Gastrocnemius medialis (tissue), 4 donors: ENCODE results near the gene TEX54. TPM values are rescaled to one million over a fixed set of nuclear protein-coding genes. Genes with fewer than 3 reads are reported as not detected.
"Not testable (repeated sequence)": the region's sequence is repeated elsewhere in the genome, so short reads cannot be mapped to it uniquely, and the experiment has no call there.

Experiments used
- ATAC-seq, 2 donors: fragments of 150-250 bp; one replicate each; pipeline ENCODE4 v1.9.1; 2016
- DNase-seq, 2 donors: peaks; one replicate each; pipeline ENCODE4 v3.0.0-alpha.2; 2019
- H3K27ac ChIP-seq, 4 donors: fragments of 200-600 bp; sonication (generic); 1 replicate in 1 of 4; 2 replicates in 3 of 4; pipeline ENCODE4 v1.5.1; 2016 to 2018; ENCODE audit warnings: mild to moderate bottlenecking in 2 of 4, moderate library complexity in 1 of 4
- H3K27me3 ChIP-seq, 3 donors: fragments of 200-600 bp; sonication (generic) in 2 of 3; 1 replicate in 1 of 3; 2 replicates in 2 of 3; pipeline versions ENCODE4 v1.5.1 to v1.6.0; 2016 to 2019; ENCODE audit warnings: mild to moderate bottlenecking in 1 of 3, moderate library complexity in 1 of 3
- H3K36me3 ChIP-seq, 2 donors: fragments of 200-600 bp; sonication (generic) in 1 of 2; one replicate each; pipeline ENCODE4 v1.5.1; 2017 to 2018
- H3K4me1 ChIP-seq, 2 donors: fragments of 200-600 bp; sonication (generic) in 1 of 2; one replicate each; pipeline ENCODE4 v1.5.1; 2016 to 2017; ENCODE audit warnings: mild to moderate bottlenecking in 2 of 2
- H3K4me3 ChIP-seq, 4 donors: fragments of 200-600 bp; sonication (generic) in 3 of 4; 1 replicate in 1 of 4; 2 replicates in 3 of 4; pipeline ENCODE4 v1.5.1; 2016 to 2019; ENCODE audit warnings: mild to moderate bottlenecking in 2 of 4
- H3K9me3 ChIP-seq, 3 donors: fragments of 200-600 bp; sonication (generic) in 2 of 3; 1 replicate in 1 of 3; 2 replicates in 2 of 3; pipeline ENCODE4 v1.5.1; 2016 to 2019
- POLR2A ChIP-seq, 2 donors: fragments of 450-650 bp; IDR thresholded peaks; one replicate each; pipeline ENCODE4 v1.6.1; 2017; ENCODE audit warnings: antibody characterized with exemption in 2 of 2, mild to moderate bottlenecking in 2 of 2, moderate library complexity in 2 of 2
- in situ Hi-C, 4 donors: fragments of 200-750 bp; cut with MboI; loops; one replicate each; pipeline versions ENCODE4 v1.15.0 to v1.8.0; 2017; ENCODE audit warnings: low sequenced_read_pairs in 4 of 4
- intact Hi-C: fragments of 100-400 bp; cut with DNase I; formaldehyde crosslinking; loops from one replicate; pipeline ENCODE4 v1.15.1; 2023; ENCODE audit warnings: low total_unique reads
- total RNA-seq, 4 donors: library from RNA; depleted of rRNA; stranded (reverse); fragments of >200 nt; gene quantifications; one replicate each; pipeline versions ENCODE4 v1.1.0 to v1.2.3, GENCODE V29; 2016
- TF ChIP-seq, protein P1 (sequence below), 5 experiments: fragments of 450-650 bp in 3 of 5; fragments of 200-600 bp in 2 of 5; sonication (generic) in 2 of 5; IDR thresholded peaks in 4 of 5; conservative IDR thresholded peaks in 1 of 5; 1 replicate in 4 of 5; 2 replicates in 1 of 5; pipeline ENCODE4 v1.5.1; 2016 to 2019; ENCODE audit warnings: antibody characterized with exemption in 5 of 5, mild to moderate bottlenecking in 3 of 5, moderate library complexity in 3 of 5

TEX54 gene
- total RNA-seq, 4 donors from 2014 or later: not detected

DNA sequence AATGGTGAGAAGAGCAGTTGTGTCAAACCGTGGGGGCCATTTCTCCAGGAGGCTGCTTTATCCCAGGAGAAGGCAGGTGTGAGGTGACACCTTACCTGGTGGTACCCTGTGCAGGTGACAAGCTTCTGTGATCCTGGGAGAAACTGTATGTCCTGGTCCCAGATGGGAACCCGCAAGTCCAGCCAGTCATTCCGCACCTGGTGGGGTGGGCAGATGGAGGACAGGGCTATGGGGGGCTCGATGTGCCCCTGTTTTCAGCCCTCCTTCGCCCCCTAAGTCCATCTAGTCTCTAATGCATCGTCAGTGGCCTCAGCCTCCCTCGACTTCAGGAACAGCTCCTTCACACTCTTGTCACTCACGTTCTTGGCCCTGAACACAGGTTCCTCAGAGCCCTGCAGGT lies 2.7 kb upstream of the TEX54 start:
- in situ Hi-C loops (no loop called here), intact Hi-C loops (no loop called here)
- Histone ChIP-seq H3K4me1 (peaks cover 25 to 33% of the 10 kb centered on the region in 2 donors), H3K9me3 (no peaks in the 10 kb centered on the region), H3K4me3 (no peak overlapping the region), H3K27me3 (no peaks in the 10 kb centered on the region), H3K27ac (no peak overlapping the region), H3K36me3 (peaks cover 0 to 34% of the 10 kb centered on the region in 2 donors)
- ATAC-seq (no peak), DNase-seq (no peak)
- TF ChIP-seq POLR2A (IDR thresholded peaks at IDR 0.05): no peak

DNA sequence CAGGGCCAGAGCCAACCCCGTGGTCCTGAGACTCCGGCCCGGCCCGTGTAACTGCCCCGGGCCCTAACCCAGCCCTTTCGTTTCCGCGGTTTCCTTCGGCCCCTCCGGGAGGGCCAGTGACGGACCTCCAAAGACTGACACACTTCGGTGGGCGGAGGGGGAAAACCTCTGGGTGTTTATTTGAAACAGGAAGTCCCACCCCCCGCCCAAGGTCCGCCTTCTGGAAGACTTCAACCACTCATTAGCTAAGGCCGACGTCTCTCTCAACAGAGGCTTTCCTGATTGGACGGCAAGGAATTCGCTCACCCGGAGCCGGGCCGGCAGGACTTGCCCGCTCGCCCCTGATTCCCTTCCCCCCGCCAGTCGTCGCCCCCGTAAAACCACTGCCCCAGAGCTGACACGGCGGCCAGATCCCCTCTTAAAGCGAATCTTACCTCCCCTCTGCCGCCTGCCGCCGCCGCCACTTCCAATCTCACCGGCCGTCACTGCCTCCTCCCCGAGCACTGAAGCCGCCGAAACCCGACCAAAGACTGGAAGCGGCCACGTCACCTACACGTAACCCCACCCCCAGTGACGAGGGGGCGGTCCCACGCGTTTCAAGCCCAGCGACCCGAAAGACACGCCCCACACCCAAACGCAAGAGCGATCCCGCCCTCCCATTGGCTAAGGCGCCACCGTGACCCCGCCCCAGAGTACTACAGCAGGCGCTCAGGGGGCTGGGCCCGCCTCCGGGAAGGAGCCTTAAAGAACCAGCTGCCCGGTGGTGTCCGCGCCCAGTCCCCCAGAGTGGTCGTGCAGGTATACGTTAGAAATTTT lies 913 bp downstream of the TEX54 start, which contains the start of gene STX5:
Gene STX5, minus strand, starts transcription at position 532 of the 816 bp plus-strand sequence. CDS start 808 bp downstream, outside the sequence.
- DNase-seq (peak; percentile 99), ATAC-seq (peak; percentile 95 to 96)
- peak; percentile 89 to 90 for TF ChIP-seq POLR2A (IDR thresholded peaks at IDR 0.05)
- TF ChIP-seq, protein P1, sequence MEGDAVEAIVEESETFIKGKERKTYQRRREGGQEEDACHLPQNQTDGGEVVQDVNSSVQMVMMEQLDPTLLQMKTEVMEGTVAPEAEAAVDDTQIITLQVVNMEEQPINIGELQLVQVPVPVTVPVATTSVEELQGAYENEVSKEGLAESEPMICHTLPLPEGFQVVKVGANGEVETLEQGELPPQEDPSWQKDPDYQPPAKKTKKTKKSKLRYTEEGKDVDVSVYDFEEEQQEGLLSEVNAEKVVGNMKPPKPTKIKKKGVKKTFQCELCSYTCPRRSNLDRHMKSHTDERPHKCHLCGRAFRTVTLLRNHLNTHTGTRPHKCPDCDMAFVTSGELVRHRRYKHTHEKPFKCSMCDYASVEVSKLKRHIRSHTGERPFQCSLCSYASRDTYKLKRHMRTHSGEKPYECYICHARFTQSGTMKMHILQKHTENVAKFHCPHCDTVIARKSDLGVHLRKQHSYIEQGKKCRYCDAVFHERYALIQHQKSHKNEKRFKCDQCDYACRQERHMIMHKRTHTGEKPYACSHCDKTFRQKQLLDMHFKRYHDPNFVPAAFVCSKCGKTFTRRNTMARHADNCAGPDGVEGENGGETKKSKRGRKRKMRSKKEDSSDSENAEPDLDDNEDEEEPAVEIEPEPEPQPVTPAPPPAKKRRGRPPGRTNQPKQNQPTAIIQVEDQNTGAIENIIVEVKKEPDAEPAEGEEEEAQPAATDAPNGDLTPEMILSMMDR (IDR thresholded peaks at IDR 0.05 in 4 of 5, conservative IDR thresholded peaks at IDR 0.05 in 1 of 5): no peak
- peaks cover 0 to 51% of the 10 kb centered on the region in 2 donors for H3K36me3 ChIP-seq
- H3K4me1 ChIP-seq: peaks cover 27 to 32% of the 10 kb centered on the region in 2 donors
- intact Hi-C loops: loop anchor here (1.0 to 2.0 kb wide), 4 partner anchors 9 to 49 kb away; partner anchors contain the start of genes SLC3A2 and TMEM179B
- H3K4me3 ChIP-seq: peak within 1 kb of the TSS; percentile 83 to 100 (median 94)
- H3K9me3 ChIP-seq: no peaks in the 10 kb centered on the region
- peak within 1 kb of the TSS; percentile 92 to 100 (median 96) for H3K27ac ChIP-seq
- in situ Hi-C loops: no loop called here
- H3K27me3 ChIP-seq: no peaks in the 10 kb centered on the region

DNA sequence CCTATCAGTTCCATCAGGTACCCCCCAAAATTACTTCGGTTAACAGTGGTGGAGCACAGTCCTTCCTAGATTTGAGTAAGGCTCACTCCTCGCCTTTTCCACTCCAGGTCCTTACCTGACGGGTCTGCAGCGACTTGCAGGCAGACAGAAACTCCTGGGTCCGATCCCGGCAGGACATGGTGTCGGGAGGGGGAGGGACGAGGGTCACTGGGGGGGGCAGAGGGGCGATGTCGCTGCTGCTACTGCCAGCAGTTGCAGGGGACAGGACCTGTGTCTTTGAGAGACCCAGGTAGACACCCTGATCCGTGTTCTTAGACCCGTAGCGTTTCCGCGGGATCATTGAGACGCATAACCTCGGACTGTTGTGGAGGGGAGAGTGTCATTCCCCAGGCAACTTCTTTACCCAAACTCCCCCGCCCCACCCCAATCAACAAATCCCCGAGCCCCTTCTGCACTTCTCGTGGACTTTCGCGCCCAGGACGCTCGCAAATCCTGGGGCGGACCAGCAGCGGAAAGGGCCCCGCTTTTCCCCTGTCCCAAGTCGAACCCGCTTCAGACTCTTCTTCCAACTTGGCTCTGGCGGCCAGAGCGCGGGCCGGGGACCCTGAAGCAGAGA lies 1.6 kb downstream of the TEX54 start:
- DNase-seq (no peak), ATAC-seq (no peak)
- intact Hi-C loops: loop anchor here (2.0 kb wide), 1 partner anchor 50 kb away; the partner anchor contains the start of gene SLC3A2
- H3K9me3 ChIP-seq: no peaks in the 10 kb centered on the region
- peaks cover 0 to 51% of the 10 kb centered on the region in 2 donors for H3K36me3 ChIP-seq
- no peak for TF ChIP-seq POLR2A (IDR thresholded peaks at IDR 0.05)
- TF ChIP-seq, protein P1 (IDR thresholded peaks at IDR 0.05 in 4 of 5, conservative IDR thresholded peaks at IDR 0.05 in 1 of 5): no peak
- peak overlapping the region; percentile 92 to 100 (median 96) for H3K27ac ChIP-seq
- no peaks in the 10 kb centered on the region for H3K27me3 ChIP-seq
- in situ Hi-C loops: no loop called here
- H3K4me3 ChIP-seq: peak overlapping the region; percentile 83 to 100 (median 94)
- H3K4me1 ChIP-seq: peaks cover 27 to 32% of the 10 kb centered on the region in 2 donors

DNA sequence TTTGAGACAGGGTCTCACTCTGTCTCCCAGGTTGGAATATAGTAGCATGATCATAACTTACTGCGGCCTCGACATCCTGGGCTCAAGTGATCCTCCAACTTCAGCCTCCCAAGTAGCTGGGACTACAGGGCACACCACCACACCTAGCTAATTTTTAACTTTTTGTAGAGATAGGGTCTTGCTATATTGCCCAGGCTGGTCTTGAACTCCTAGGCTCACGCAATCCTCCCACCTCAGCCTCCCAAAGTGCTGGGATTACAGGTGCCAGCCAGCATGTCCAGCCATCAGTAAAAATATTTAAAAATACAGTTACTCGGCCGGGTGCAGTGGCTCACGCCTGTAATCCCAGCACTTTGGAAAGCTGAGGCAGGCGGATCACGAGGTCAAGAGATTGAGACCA lies 4.5 kb downstream of the TEX54 start:
- ATAC-seq, H3K27me3 ChIP-seq, H3K27ac ChIP-seq, H3K9me3 ChIP-seq, H3K4me3 ChIP-seq, in situ Hi-C loops, intact Hi-C loops, DNase-seq: not testable (repeated sequence)
- H3K36me3 ChIP-seq: peaks cover 0 to 53% of the 10 kb centered on the region in 2 donors
- H3K4me1 ChIP-seq: peaks cover 23 to 27% of the 10 kb centered on the region in 2 donors

DNA sequence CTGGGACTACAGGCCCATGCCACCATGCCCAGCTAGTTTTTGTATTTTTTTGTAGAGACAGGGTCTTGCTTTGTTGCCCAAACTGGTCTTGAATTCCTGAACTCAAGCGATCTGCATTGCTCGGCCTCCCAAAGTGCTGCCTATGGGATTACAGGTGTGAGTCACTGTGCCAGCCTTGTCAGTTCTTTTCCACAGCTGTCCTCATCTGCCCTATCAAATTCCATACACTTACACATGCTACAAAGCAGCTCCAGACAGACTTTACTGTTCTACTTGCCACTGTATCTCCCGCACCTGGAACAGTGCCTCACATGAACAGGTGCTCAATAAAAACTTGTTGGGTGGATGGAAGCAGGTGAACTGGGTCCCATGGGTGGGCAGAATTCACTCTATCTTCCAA lies 9.0 kb downstream of the TEX54 start:
- H3K36me3 ChIP-seq: peaks cover 0 to 89% of the 10 kb centered on the region in 2 donors
- peak overlapping the region in 3 of 4 donors; percentile 17 to 71 (median 65) for H3K27ac ChIP-seq
- DNase-seq (peak; percentile 36 to 65), ATAC-seq (peak; percentile 89 to 97)
- TF ChIP-seq, protein P1 (IDR thresholded peaks at IDR 0.05 in 4 of 5, conservative IDR thresholded peaks at IDR 0.05 in 1 of 5): no peak
- TF ChIP-seq POLR2A (IDR thresholded peaks at IDR 0.05): no peak
- intact Hi-C loops (no loop called here), in situ Hi-C loops (no loop called here)
- peaks cover 0 to 3% of the 10 kb centered on the region in 2 donors for H3K4me1 ChIP-seq
- no peak overlapping the region for H3K4me3 ChIP-seq
- no peaks in the 10 kb centered on the region for H3K9me3 ChIP-seq
- no peaks in the 10 kb centered on the region for H3K27me3 ChIP-seq
